ENCODE measurements around the gene CHCHD10. TPM values are rescaled to one million over a fixed set of nuclear protein-coding genes. Genes with fewer than 3 reads are reported as not detected.

CHCHD10 gene
- total and polyA plus RNA-seq, 10 of the 15 experiments (the other 5 are each of a cell fraction or from before 2014, with no cell fraction given), result 13.2 to 241 (median 128) TPM

- FAIRE-seq, result no peak
- no peak for TF ChIP-seq CHD2 (IDR thresholded peaks at IDR 0.05; ENCODE audit: borderline replicate concordance, low read depth, low read length)
- 0 out of 4 replicates have a peak, but pooled peaks of 1 of the 2 experiments have one; percentile 7 for TF ChIP-seq ETV6 (conservative IDR thresholded peaks at IDR 0.05 in 1 of 2, IDR thresholded peaks at IDR 0.05 in 1 of 2; ENCODE audit: borderline replicate concordance in 1 of 2, low read depth in 1 of 2)
- TF ChIP-seq ZBTB40 (IDR thresholded peaks at IDR 0.05; ENCODE audit: borderline replicate concordance), result 0 out of 2 replicates have a peak, but pooled peaks have one; percentile 9
- 0 out of 4 replicates have a peak, but pooled peaks of 1 of the 2 experiments have one; percentile 7 for TF ChIP-seq IKZF2 (IDR thresholded peaks at IDR 0.05)
- TF ChIP-seq GATAD2B (conservative IDR thresholded peaks at IDR 0.05; ENCODE audit: low read depth), result peak; percentile 51; the same call in 1 of the 2 replicates
- TF ChIP-seq EED (IDR thresholded peaks at IDR 0.05; ENCODE audit: low read depth), result no peak
- 0 out of 2 replicates have a peak, but pooled peaks have one; percentile 20 for TF ChIP-seq HDGF (IDR thresholded peaks at IDR 0.05)
- TF ChIP-seq, protein P1, sequence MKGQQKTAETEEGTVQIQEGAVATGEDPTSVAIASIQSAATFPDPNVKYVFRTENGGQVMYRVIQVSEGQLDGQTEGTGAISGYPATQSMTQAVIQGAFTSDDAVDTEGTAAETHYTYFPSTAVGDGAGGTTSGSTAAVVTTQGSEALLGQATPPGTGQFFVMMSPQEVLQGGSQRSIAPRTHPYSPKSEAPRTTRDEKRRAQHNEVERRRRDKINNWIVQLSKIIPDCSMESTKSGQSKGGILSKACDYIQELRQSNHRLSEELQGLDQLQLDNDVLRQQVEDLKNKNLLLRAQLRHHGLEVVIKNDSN (IDR thresholded peaks at IDR 0.05; ENCODE audit: borderline replicate concordance, extremely low read length, insufficient read depth, low read depth, low read length), result peak; percentile 74
- TF ChIP-seq CREB1 (IDR thresholded peaks at IDR 0.05; ENCODE audit: low read depth), result no peak
- TF ChIP-seq RCOR1 (conservative IDR thresholded peaks at IDR 0.05; ENCODE audit: low read depth, low read length), result 0 out of 2 replicates have a peak, but pooled peaks have one; percentile 28
- TF ChIP-seq, protein P2, sequence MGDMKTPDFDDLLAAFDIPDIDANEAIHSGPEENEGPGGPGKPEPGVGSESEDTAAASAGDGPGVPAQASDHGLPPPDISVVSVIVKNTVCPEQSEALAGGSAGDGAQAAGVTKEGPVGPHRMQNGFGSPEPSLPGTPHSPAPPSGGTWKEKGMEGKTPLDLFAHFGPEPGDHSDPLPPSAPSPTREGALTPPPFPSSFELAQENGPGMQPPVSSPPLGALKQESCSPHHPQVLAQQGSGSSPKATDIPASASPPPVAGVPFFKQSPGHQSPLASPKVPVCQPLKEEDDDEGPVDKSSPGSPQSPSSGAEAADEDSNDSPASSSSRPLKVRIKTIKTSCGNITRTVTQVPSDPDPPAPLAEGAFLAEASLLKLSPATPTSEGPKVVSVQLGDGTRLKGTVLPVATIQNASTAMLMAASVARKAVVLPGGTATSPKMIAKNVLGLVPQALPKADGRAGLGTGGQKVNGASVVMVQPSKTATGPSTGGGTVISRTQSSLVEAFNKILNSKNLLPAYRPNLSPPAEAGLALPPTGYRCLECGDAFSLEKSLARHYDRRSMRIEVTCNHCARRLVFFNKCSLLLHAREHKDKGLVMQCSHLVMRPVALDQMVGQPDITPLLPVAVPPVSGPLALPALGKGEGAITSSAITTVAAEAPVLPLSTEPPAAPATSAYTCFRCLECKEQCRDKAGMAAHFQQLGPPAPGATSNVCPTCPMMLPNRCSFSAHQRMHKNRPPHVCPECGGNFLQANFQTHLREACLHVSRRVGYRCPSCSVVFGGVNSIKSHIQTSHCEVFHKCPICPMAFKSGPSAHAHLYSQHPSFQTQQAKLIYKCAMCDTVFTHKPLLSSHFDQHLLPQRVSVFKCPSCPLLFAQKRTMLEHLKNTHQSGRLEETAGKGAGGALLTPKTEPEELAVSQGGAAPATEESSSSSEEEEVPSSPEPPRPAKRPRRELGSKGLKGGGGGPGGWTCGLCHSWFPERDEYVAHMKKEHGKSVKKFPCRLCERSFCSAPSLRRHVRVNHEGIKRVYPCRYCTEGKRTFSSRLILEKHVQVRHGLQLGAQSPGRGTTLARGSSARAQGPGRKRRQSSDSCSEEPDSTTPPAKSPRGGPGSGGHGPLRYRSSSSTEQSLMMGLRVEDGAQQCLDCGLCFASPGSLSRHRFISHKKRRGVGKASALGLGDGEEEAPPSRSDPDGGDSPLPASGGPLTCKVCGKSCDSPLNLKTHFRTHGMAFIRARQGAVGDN (IDR thresholded peaks at IDR 0.05), result peak; percentile 96
- TF ChIP-seq NFIC (IDR thresholded peaks at IDR 0.05; ENCODE audit: low read depth, low read length), result 0 out of 2 replicates have a peak, but pooled peaks have one; percentile 5
- peak; percentile 65; the same call in 1 of the 2 replicates for TF ChIP-seq RAD51 (IDR thresholded peaks at IDR 0.05)
These were observed 33.6 kb upstream of the CHCHD10 start for GRCh38 chr22:23801238-23801821.

More at GRCh38 chr22:23801238-23801821, 33.6 kb upstream of the CHCHD10 start:
- BruUV-seq (replicated peaks), result no TSS peak
- H3K36me3 ChIP-seq (ENCODE audit: control insufficient read depth in 2 of 2, insufficient read depth in 2 of 2, low read length in 1 of 2), result peaks cover 18 to 31% of the 10 kb centered on the region in 2 experiments
- no peak overlapping the region for H3K4me3 ChIP-seq
- CTCF ChIA-PET, result interaction anchor here (0.7 to 1.1 kb wide), 3 partner anchors 37 to 93 kb away, joined by 3 to 5 read pairs (median 4); partner anchors contain the start of genes DERL3 and MIF
- no peak overlapping the region for H2AFZ ChIP-seq (ENCODE audit: control insufficient read depth, low read depth, low read length)
- no peaks in the 10 kb centered on the region for H4K20me1 ChIP-seq (ENCODE audit: control insufficient read depth, insufficient read depth)
- peak overlapping the region; percentile 53; the same call in 1 of the 2 replicates for H3K9ac ChIP-seq (ENCODE audit: control insufficient read depth, insufficient read depth, low read length)
- DNase-seq (ENCODE audit: low read depth, low spot score) (no peak), ATAC-seq (peak; percentile 8; the same call in 2 of the 3 replicates)
- peaks cover 34% of the 10 kb centered on the region for H3K79me2 ChIP-seq (ENCODE audit: control insufficient read depth, insufficient read depth, low read length)
- 26% methylated on average over 11 of the region's 11 CpGs for WGBS (ENCODE audit: insufficient coverage, insufficient replicate concordance, low lambda C conversion rate, missing lambda C conversion rate)
- peaks cover 83% of the 10 kb centered on the region for H3K4me1 ChIP-seq (ENCODE audit: control insufficient read depth, insufficient read depth, low read length)
- intact Hi-C loops (cut with micrococcal nuclease; ENCODE audit: unreplicated experiment), result loop anchor here (2.0 kb wide), 1 partner anchor 37 kb away; the partner anchor contains the start of gene DERL3
- RAD21 ChIA-PET (ENCODE audit: unreplicated experiment), result interaction anchor here (2.6 kb wide), 1 partner anchor 44 kb away, joined by 9 read pairs; no protein-coding TSS in a partner anchor
- H3K4me2 ChIP-seq (ENCODE audit: control insufficient read depth, insufficient read depth), result peak overlapping the region; percentile 19
- POLR2A ChIA-PET, result no interaction called here
- peak overlapping the region; percentile 89 for H3K27ac ChIP-seq (ENCODE audit: control insufficient read depth, insufficient read depth)
- no peaks in the 10 kb centered on the region for H3K9me3 ChIP-seq (replicated peaks; ENCODE audit: control insufficient read depth, insufficient read depth, low read length)
- no peaks in the 10 kb centered on the region for H3K27me3 ChIP-seq (replicated peaks in 1 of 2; ENCODE audit: control insufficient read depth in 2 of 2, insufficient read depth in 2 of 2, low read length in 1 of 2)
- SMC1A ChIA-PET (ENCODE audit: uncharacterized antibody, unreplicated experiment), result interaction anchor here (1.2 to 1.7 kb wide), 3 partner anchors 12 to 26 kb away, joined by 3 to 5 read pairs (median 3); partner anchors contain the start of gene SMARCB1
- in situ Hi-C loops (cut with MboI), result no loop called here

All from GM12878 (cell line).